Thyroid gland (tissue), 4 donors: ENCODE measurements around the gene GPR153.

ENCODE experiments used
- POLR2A ChIP-seq, 2 donors: fragments of 450-650 bp; IDR thresholded peaks; one replicate each; pipeline ENCODE4 v1.6.1; 2017; ENCODE audit warnings: antibody characterized with exemption in 2 of 2, mild to moderate bottlenecking in 2 of 2, moderate library complexity in 1 of 2
- TF ChIP-seq, protein P1 (sequence below), 6 experiments: fragments of 200-600 bp in 3 of 6; fragments of 450-650 bp in 3 of 6; sonication (generic) in 3 of 6; IDR thresholded peaks; one replicate each; pipeline ENCODE4 v1.5.1; 2016 to 2019; ENCODE audit warnings: antibody characterized with exemption in 6 of 6, mild to moderate bottlenecking in 2 of 6, inconsistent platforms in 1 of 6, moderate library complexity in 1 of 6

DNA sequence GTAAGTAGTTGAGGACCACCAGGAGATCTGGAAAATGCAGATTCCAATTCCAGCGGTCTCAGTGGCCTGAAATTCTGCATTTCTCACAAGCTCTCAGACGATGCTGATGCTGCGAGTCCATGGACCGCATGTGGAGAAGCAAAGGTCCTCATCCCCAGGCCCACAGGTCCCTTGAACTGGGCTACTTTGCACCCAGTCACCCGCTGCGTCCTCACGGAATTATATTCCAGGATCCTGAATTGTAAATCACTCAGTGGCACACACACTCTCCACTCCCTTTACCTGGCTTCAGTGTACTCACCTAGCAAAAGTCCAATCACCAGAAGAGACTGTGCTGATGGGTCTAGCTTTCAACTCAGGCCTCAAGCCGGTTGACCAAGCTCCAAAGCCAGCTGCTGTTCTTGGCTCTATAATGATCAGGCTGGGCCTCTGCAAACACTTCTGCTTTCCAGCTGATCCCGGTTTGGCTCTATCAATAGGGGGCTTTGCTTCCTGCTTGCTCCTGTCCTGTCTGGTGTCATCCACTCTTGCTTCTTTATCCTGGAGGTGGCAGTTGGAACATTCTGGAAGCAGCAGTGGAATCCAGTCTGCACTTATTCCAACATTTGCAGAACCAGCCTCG, 60.6 kb downstream of the GPR153 start:
- no peak for TF ChIP-seq POLR2A (IDR thresholded peaks at IDR 0.05)
- TF ChIP-seq, protein P1, sequence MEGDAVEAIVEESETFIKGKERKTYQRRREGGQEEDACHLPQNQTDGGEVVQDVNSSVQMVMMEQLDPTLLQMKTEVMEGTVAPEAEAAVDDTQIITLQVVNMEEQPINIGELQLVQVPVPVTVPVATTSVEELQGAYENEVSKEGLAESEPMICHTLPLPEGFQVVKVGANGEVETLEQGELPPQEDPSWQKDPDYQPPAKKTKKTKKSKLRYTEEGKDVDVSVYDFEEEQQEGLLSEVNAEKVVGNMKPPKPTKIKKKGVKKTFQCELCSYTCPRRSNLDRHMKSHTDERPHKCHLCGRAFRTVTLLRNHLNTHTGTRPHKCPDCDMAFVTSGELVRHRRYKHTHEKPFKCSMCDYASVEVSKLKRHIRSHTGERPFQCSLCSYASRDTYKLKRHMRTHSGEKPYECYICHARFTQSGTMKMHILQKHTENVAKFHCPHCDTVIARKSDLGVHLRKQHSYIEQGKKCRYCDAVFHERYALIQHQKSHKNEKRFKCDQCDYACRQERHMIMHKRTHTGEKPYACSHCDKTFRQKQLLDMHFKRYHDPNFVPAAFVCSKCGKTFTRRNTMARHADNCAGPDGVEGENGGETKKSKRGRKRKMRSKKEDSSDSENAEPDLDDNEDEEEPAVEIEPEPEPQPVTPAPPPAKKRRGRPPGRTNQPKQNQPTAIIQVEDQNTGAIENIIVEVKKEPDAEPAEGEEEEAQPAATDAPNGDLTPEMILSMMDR (IDR thresholded peaks at IDR 0.05), result no peak
